ENCODE measurements around the gene ZNF646.

ZNF646 gene

DNA sequence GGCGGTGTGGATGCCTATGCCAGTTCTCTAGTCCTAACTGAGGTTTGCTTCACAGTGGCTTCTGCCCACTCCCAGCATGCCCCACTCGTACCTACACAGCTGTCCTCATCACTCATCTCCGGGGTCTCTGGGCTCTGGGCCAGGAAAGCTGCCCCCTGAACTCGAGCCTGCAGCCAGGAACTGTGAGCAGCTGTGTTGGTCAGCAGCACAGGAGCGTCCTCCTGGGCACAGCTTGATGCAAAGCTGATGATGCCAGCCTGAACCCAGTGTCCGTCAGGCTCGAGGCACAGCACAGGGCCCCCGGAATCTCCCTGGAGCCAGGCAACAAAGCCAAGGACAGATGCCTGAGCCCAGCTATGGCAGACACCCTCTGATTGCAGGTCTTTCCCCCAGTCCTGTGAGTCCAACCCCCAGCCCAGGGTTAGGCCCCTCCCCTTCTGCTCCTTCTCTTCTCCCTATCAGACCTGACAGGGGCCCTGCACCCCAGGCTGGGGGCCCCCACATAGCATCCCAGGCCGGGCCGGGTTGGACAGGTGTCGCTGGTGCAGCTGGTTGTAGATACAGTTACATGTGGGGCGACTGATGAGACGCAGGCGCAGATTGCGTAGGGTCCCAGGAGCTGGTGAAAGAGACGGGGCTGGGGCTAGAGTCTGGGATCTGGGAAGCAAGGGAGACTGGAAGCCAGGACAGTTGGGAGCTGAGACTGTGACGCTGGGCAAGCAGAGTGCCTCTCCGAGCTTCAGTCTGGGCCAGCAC is 11.8 kb downstream of the ZNF646 start:
- Histone ChIP-seq H3K4me1 (ENCODE audit: insufficient read depth, low read length) (peaks cover 8% of the 10 kb centered on the region), H2AFZ (ENCODE audit: low read depth, low read length) (no peak overlapping the region), H3K4me3 (ENCODE audit: low read depth in 1 of 2, low read length in 2 of 2) (no peak overlapping the region), H3K9ac (ENCODE audit: low read depth, low read length) (no peak overlapping the region), H4K20me1 (ENCODE audit: insufficient read depth, low read length) (peaks cover 42% of the 10 kb centered on the region), H3K4me2 (ENCODE audit: insufficient read depth, low read length) (no peak overlapping the region), H3K79me2 (ENCODE audit: insufficient read depth, low read length) (peaks cover 20% of the 10 kb centered on the region), H3K27me3 (ENCODE audit: insufficient read depth, low read length, poor library complexity) (no peaks in the 10 kb centered on the region), H3K9me3 (ENCODE audit: insufficient read depth, low read length, severe bottlenecking) (no peaks in the 10 kb centered on the region), H3K36me3 (ENCODE audit: insufficient read depth, low read length) (peaks cover 87% of the 10 kb centered on the region), H3K27ac (ENCODE audit: low read length) (no peak overlapping the region)
- TF ChIP-seq CTCF (IDR thresholded peaks at IDR 0.05; ENCODE audit: borderline replicate concordance, extremely low read depth, low read length, poor library complexity, severe bottlenecking) (no peak), EZH2 (IDR thresholded peaks at IDR 0.05; ENCODE audit: borderline replicate concordance, low read depth, low read length, severe bottlenecking) (no peak)
- DNase-seq (no peak), ATAC-seq (ENCODE audit: insufficient read depth, low read depth) (no peak)

GRCh38 chr16:31086629-31086906 is 12.3 kb downstream of the ZNF646 start:
- Histone ChIP-seq H3K4me3 (ENCODE audit: low read depth in 1 of 2, low read length in 2 of 2) (no peak overlapping the region), H3K9ac (ENCODE audit: low read depth, low read length) (no peak overlapping the region)
- no peak for DNase-seq

GRCh38 chr16:31087481-31087880 is 13.3 kb downstream of the ZNF646 start:
- H2AFZ ChIP-seq (ENCODE audit: low read depth, low read length): no peak overlapping the region
- ATAC-seq (ENCODE audit: insufficient read depth, low read depth): no peak
- 0 out of 2 replicates have a peak, but pooled peaks cover 2% of the 10 kb centered on the region for H3K4me1 ChIP-seq (ENCODE audit: insufficient read depth, low read length)
- no peaks in the 10 kb centered on the region for H3K9me3 ChIP-seq (ENCODE audit: insufficient read depth, low read length, severe bottlenecking)
- H3K27me3 ChIP-seq (ENCODE audit: insufficient read depth, low read length, poor library complexity): no peaks in the 10 kb centered on the region
- H3K4me3 ChIP-seq (ENCODE audit: low read depth in 1 of 2, low read length in 2 of 2): no peak overlapping the region
- peaks cover 28% of the 10 kb centered on the region for H4K20me1 ChIP-seq (ENCODE audit: insufficient read depth, low read length)
- peaks cover 19% of the 10 kb centered on the region for H3K79me2 ChIP-seq (ENCODE audit: insufficient read depth, low read length)
- H3K4me2 ChIP-seq (ENCODE audit: insufficient read depth, low read length): no peak overlapping the region
- H3K9ac ChIP-seq (ENCODE audit: low read depth, low read length): no peak overlapping the region
- no peak overlapping the region for H3K27ac ChIP-seq (ENCODE audit: low read length)
- H3K36me3 ChIP-seq (ENCODE audit: insufficient read depth, low read length): peaks cover 82% of the 10 kb centered on the region
- DNase-seq: no peak
- TF ChIP-seq EZH2 (IDR thresholded peaks at IDR 0.05; ENCODE audit: borderline replicate concordance, low read depth, low read length, severe bottlenecking) (no peak), CTCF (IDR thresholded peaks at IDR 0.05; ENCODE audit: borderline replicate concordance, extremely low read depth, low read length, poor library complexity, severe bottlenecking) (no peak)

More at GRCh38 chr16:31086629-31086906, 12.3 kb downstream of the ZNF646 start:
- H3K4me2 ChIP-seq (ENCODE audit: insufficient read depth, low read length): no peak overlapping the region
- no peaks in the 10 kb centered on the region for H3K27me3 ChIP-seq (ENCODE audit: insufficient read depth, low read length, poor library complexity)
- peaks cover 2% of the 10 kb centered on the region for H3K4me1 ChIP-seq (ENCODE audit: insufficient read depth, low read length)
- peaks cover 87% of the 10 kb centered on the region for H3K36me3 ChIP-seq (ENCODE audit: insufficient read depth, low read length)
- H3K79me2 ChIP-seq (ENCODE audit: insufficient read depth, low read length): peaks cover 21% of the 10 kb centered on the region
- TF ChIP-seq CTCF (IDR thresholded peaks at IDR 0.05; ENCODE audit: borderline replicate concordance, extremely low read depth, low read length, poor library complexity, severe bottlenecking) (no peak), EZH2 (IDR thresholded peaks at IDR 0.05; ENCODE audit: borderline replicate concordance, low read depth, low read length, severe bottlenecking) (no peak)
- H2AFZ ChIP-seq (ENCODE audit: low read depth, low read length): no peak overlapping the region
- peaks cover 37% of the 10 kb centered on the region for H4K20me1 ChIP-seq (ENCODE audit: insufficient read depth, low read length)
- H3K27ac ChIP-seq (ENCODE audit: low read length): no peak overlapping the region
- ATAC-seq (ENCODE audit: insufficient read depth, low read depth): no peak
- no peaks in the 10 kb centered on the region for H3K9me3 ChIP-seq (ENCODE audit: insufficient read depth, low read length, severe bottlenecking)
